Small intestine (tissue), 7 donors: Measurements from ENCODE around the gene RAD9A. TPM values are rescaled to one million over a fixed set of nuclear protein-coding genes. Genes with fewer than 3 reads are reported as not detected.
"Not testable (repeated sequence)": the region's sequence is repeated elsewhere in the genome, so short reads cannot be mapped to it uniquely, and the experiment has no call there.

ENCODE experiments used
- DNase-seq, 2 donors: peaks; one replicate each; pipeline versions ENCODE4 v3.0.0 to v3.0.0-alpha.2; 2013
- FAIRE-seq: peaks from 2 replicates; lab custom pipeline; 2012; peaks lifted over from hg19 to GRCh38; lab: Jason Lieb, UNC
- H3K27ac ChIP-seq, 3 donors: one replicate each; pipeline ENCODE4 v1.5.1; 2013; ENCODE audit warnings: low read length in 2 of 3, mild to moderate bottlenecking in 2 of 3, control low read depth in 1 of 3, inconsistent platforms in 1 of 3, low read depth in 1 of 3, moderate library complexity in 1 of 3
- H3K27me3 ChIP-seq, 3 donors: one replicate each; pipeline ENCODE4 v1.6.1; 2013; ENCODE audit warnings: low read length in 3 of 3, inconsistent platforms in 1 of 3; ENCODE audit not compliant: control insufficient read depth in 3 of 3, insufficient read depth in 3 of 3
- H3K36me3 ChIP-seq, 3 donors: one replicate each; pipeline ENCODE4 v1.6.1; 2013; ENCODE audit warnings: low read length in 3 of 3, inconsistent platforms in 1 of 3, low read depth in 1 of 3, mild to moderate bottlenecking in 1 of 3, moderate library complexity in 1 of 3; ENCODE audit not compliant: control insufficient read depth in 3 of 3, insufficient read depth in 2 of 3
- H3K4me1 ChIP-seq, 3 donors: one replicate each; pipeline ENCODE4 v1.6.1; 2013; ENCODE audit warnings: low read length in 2 of 3, inconsistent platforms in 1 of 3, low read depth in 1 of 3, mild to moderate bottlenecking in 1 of 3, moderate library complexity in 1 of 3; ENCODE audit not compliant: control insufficient read depth in 3 of 3, insufficient read depth in 2 of 3
- H3K4me3 ChIP-seq, 3 donors: one replicate each; pipeline ENCODE4 v1.5.1; 2013; ENCODE audit warnings: low read length in 3 of 3, control low read depth in 1 of 3, inconsistent platforms in 1 of 3, low read depth in 1 of 3, mild to moderate bottlenecking in 1 of 3, moderate library complexity in 1 of 3
- H3K9me3 ChIP-seq, 2 donors: one replicate each; pipeline ENCODE4 v1.6.1; 2013; ENCODE audit warnings: low read depth in 1 of 2, low read length in 1 of 2; ENCODE audit not compliant: control insufficient read depth in 2 of 2, insufficient read depth in 1 of 2
- WGBS, 3 donors: extraction: QIAGEN DNeasy Blood & Tissue Kit; methylation state at CpG; one replicate each; pipeline ENCODE4 v1.1.7; 2013; 5-methylcytosine and 5-hydroxymethylcytosine counted together
- polyA plus RNA-seq, 4 donors: library from polyadenylated mRNA; stranded (reverse) in 3 of 4; unstranded in 1 of 4; fragments of 200-250 nt in 3 of 4; fragments of 120-200 nt in 1 of 4; gene quantifications; one replicate each; pipeline versions ENCODE4 v1.2.1 to v1.2.3, GENCODE V29; 2013
- donor health status: healthy with polysubstance abuse.
- donor health status: control.
- donor health status: control.
- donor health status: Bipolar disorder and iron deficiency.
- donor health status: healthy.

The RAD9A gene
- polyA plus RNA-seq, 4 donors, result 19.5 to 88.3 (median 40.7) TPM

GRCh38 chr11:67398661-67399563 is 7.1 kb downstream of the RAD9A start:
- peaks cover 12 to 67% (median 19%) of the 10 kb centered on the region in 3 donors for H3K36me3 ChIP-seq
- DNase-seq, result no peak
- WGBS, 3 donors, result 86 to 89% (median 87%) methylated on average over 28 to 31 of the region's 31 CpGs
- H3K4me1 ChIP-seq, result peaks cover 3 to 29% (median 4%) of the 10 kb centered on the region in 3 donors
- no peak for FAIRE-seq
- H3K9me3 ChIP-seq, result no peaks in the 10 kb centered on the region
- H3K27ac ChIP-seq, result no peak overlapping the region
- H3K27me3 ChIP-seq, result no peaks in the 10 kb centered on the region
- H3K4me3 ChIP-seq, result no peak overlapping the region

DNA sequence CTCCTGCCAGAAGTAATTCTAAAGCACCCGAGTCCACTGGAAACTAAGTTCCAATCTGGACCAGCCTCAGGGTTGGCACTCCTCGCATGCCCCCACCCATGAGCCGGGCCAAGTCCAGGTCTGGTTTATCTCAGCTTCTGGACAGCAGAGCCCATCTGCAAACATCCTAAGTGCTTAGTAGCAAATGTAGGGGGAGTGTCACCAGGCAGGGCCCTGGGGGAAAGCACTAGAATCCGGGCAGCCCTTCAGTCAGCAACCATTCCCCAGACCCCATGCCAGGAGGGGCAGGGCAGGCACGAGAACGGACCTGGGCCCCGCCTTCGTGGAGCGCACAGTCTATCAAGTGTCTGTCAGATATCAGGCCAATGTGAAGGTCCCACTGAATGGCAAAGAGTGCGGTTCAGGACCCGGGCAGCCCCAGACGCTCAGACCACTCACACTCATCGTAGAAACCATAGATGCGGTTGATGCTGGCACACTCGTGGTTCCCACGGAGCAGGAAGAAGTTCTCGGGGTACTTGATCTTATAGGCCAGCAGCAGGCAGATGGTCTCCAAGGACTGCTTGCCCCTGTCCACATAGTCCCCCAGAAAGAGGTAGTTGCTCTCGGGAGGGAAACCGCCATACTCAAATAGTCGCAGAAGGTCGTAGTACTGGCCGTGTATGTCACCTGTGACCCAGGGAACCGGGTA is 8.6 kb downstream of the RAD9A start:
- FAIRE-seq, result no peak
- 10 to 28% (median 12%) methylated on average over 23 of the region's 23 CpGs for WGBS, 3 donors
- peaks cover 3 to 35% (median 4%) of the 10 kb centered on the region in 3 donors for H3K4me1 ChIP-seq

DNA sequence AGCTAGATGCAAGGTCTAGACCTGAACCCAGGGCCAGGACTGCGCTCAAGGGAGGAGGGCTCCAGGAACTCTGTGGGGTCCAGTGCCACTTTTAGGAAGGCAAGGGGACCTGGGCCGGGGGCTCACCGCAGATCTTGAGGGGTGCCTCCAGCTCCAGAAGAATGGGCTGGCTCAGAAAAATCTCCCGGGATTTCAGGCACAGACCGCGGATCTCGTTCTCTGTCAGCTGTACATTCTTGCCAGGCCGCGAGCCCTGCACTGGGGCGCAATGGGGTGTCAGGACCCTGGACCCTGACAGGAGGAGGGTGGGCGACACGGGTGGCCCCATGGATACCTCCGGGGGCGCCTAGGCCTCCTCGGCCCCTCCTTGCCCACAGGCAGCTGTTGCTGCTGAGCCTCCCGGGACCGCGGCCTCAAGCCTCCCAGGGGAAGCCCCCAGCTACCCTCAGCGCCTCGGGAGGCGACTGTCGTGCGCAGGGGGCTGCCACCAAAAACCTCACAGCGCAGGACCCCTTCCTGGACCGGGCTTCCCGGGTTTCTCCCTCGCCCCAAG is 9.2 kb downstream of the RAD9A start:
- no peak for FAIRE-seq
- Histone ChIP-seq H3K27me3 (no peaks in the 10 kb centered on the region), H3K4me3 (peak overlapping the region; percentile 76 to 97 (median 81)), H3K27ac (peak overlapping the region; percentile 66 to 92 (median 92)), H3K9me3 (no peaks in the 10 kb centered on the region), H3K36me3 (peaks cover 12 to 49% (median 19%) of the 10 kb centered on the region in 3 donors), H3K4me1 (peaks cover 3 to 38% (median 4%) of the 10 kb centered on the region in 3 donors)
- 1 to 3% (median 2%) methylated on average over 13 to 27 of the region's 27 CpGs for WGBS, 3 donors
- no peak for DNase-seq

More for the DNA sequence above, 8.6 kb downstream of the RAD9A start:
- peak overlapping the region; percentile 76 to 97 (median 81) for H3K4me3 ChIP-seq
- H3K36me3 ChIP-seq, result peaks cover 12 to 55% (median 19%) of the 10 kb centered on the region in 3 donors
- no peaks in the 10 kb centered on the region for H3K9me3 ChIP-seq
- DNase-seq, result peak; percentile 40 to 72
- no peaks in the 10 kb centered on the region for H3K27me3 ChIP-seq
- H3K27ac ChIP-seq, result peak overlapping the region; percentile 66 to 92 (median 92)

GRCh38 chr11:67401495-67402191 is 9.9 kb downstream of the RAD9A start, which contains the start of gene PPP1CA:
Gene PPP1CA, minus strand, starts transcription at chr11:67401858. Its CDS starts 76 bp downstream, at chr11:67401782.
- peak within 1 kb of the TSS; percentile 76 to 97 (median 81) for H3K4me3 ChIP-seq
- peaks cover 3 to 35% (median 4%) of the 10 kb centered on the region in 3 donors for H3K4me1 ChIP-seq
- peak within 1 kb of the TSS; percentile 78 to 98 (median 92) for H3K27ac ChIP-seq
- no peaks in the 10 kb centered on the region for H3K27me3 ChIP-seq
- WGBS, 3 donors, result 0 to 1% (median 1%) methylated on average over 24 to 73 of the region's 73 CpGs
- no peak for FAIRE-seq
- peak; percentile 88 to 94 for DNase-seq
- no peaks in the 10 kb centered on the region for H3K9me3 ChIP-seq
- peaks cover 12 to 43% (median 19%) of the 10 kb centered on the region in 3 donors for H3K36me3 ChIP-seq

GRCh38 chr11:67402192-67402839 is 10.5 kb downstream of the RAD9A start:
- not testable (repeated sequence) for FAIRE-seq, H3K9me3 ChIP-seq, H3K27me3 ChIP-seq
- DNase-seq, result peak in 1 of 2 donors; percentile 47
- 16 to 42% (median 24%) methylated on average over 19 of the region's 19 CpGs for WGBS, 3 donors
- Histone ChIP-seq H3K27ac (peak overlapping the region; percentile 78 to 98 (median 86)), H3K36me3 (peaks cover 10 to 36% (median 19%) of the 10 kb centered on the region in 3 donors), H3K4me1 (peaks cover 3 to 32% (median 4%) of the 10 kb centered on the region in 3 donors), H3K4me3 (peak overlapping the region in 2 of 3 donors; percentile 32 to 40)

DNA sequence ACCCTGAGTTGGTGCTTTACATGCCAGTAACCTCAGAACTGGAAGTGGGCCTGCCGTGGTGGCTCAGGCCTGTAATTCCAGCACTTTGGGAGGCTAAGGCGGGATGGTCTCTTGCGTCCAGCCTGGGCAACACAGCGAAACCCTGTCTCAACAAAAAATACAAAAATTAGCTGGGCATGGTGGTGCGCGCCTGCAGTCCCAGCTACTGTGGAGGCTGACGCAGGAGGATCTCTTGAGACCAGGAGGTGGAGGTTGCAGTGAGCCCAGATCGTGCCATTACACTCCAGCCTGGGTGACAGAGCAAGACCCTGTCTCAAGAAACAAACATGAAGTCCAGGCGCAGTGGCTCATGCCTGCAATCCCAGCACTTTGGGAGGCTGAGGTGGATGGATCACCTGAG is 11.3 kb downstream of the RAD9A start:
- not testable (repeated sequence) for FAIRE-seq, DNase-seq, H3K9me3 ChIP-seq, H3K4me3 ChIP-seq, H3K27me3 ChIP-seq
- Histone ChIP-seq H3K27ac (peak overlapping the region in 1 of 3 donors; percentile 98), H3K36me3 (peaks cover 4 to 28% (median 12%) of the 10 kb centered on the region in 3 donors), H3K4me1 (peaks cover 3 to 32% (median 4%) of the 10 kb centered on the region in 3 donors)
- WGBS, 3 donors, result 91 to 94% (median 92%) methylated on average over 9 of the region's 9 CpGs

DNA sequence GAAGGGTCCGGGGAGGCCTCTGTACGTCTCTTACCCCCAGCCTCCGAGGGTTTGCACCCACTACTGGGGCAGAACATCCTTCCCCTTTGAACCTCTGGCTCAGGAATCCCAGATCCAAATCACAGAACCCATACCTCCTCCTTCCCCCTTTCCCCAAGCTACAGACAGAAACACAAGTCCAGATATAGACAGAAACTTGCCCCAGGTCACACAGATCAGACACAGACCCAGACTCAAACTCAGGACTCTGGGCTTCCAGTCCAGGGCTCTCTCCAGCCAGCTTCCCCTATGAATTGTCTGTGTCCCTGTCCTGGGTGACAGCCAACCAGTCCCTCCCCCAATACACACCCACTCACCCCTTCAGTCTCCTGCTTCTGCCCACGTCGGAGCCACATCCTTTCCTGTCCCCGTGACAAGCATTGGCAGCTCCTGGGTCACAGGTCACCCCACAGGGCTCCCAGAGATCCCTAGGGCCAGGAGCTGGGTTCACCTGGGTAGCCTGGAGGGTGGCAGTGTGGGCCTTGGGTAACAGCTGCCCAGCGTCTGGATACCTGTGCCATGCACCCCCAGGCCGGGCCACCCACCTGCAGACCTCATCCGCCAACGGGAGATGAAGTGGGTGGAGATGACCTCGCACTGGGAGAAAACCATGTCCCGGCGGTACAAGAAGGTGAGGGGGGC is 12.9 kb downstream of the RAD9A start:
- Histone ChIP-seq H3K27me3 (no peaks in the 10 kb centered on the region), H3K27ac (peak overlapping the region in 2 of 3 donors; percentile 53 to 60)
- FAIRE-seq, result no peak

More for the DNA sequence above, 12.9 kb downstream of the RAD9A start:
- peak in 1 of 2 donors; percentile 36 for DNase-seq
- Histone ChIP-seq H3K4me1 (peaks cover 2 to 28% (median 3%) of the 10 kb centered on the region in 3 donors), H3K9me3 (no peaks in the 10 kb centered on the region), H3K36me3 (peaks cover 0 to 12% (median 0%) of the 10 kb centered on the region in 3 donors), H3K4me3 (peak overlapping the region; percentile 12 to 63 (median 49))
- 44 to 57% (median 49%) methylated on average over 11 to 13 of the region's 13 CpGs for WGBS, 3 donors
